NCI-H1694 treated with DMSO at 0.1 percent for 48 hours (cell line): Measurements from ENCODE around the gene COL6A1.
"Not testable (repeated sequence)": the region's sequence is repeated elsewhere in the genome, so short reads cannot be mapped to it uniquely, and the experiment has no call there.

Experiments
- DNase-seq: peaks from one replicate; lab custom pipeline; 2025; lab: John Stamatoyannopoulos, UW

COL6A1 gene

DNA sequence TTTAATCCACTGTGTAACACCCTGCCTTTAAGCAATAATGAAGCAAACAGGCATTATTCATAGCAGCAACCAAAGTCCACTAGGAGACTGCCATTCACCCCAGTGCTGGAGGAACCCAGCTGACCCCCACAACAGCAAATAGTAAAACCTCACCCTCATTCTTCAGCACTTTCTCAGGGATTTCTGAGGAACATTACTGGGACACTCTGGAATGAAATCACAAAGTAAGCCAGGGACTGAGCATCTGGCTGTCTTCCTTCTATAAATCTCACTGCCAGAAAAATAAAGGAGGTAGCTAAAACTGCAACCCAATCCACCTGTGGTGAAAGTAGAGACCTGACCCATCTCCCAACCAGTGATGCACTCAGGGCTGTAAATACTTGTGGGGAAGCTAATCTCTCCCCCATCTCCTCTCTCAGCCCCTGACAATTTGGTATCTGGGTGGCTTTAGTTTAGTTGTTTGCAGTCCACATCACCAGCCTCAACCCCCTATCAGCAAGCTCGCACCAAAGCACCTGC lies 47.1 kb downstream of the COL6A1 start:
- no peak for DNase-seq

DNA sequence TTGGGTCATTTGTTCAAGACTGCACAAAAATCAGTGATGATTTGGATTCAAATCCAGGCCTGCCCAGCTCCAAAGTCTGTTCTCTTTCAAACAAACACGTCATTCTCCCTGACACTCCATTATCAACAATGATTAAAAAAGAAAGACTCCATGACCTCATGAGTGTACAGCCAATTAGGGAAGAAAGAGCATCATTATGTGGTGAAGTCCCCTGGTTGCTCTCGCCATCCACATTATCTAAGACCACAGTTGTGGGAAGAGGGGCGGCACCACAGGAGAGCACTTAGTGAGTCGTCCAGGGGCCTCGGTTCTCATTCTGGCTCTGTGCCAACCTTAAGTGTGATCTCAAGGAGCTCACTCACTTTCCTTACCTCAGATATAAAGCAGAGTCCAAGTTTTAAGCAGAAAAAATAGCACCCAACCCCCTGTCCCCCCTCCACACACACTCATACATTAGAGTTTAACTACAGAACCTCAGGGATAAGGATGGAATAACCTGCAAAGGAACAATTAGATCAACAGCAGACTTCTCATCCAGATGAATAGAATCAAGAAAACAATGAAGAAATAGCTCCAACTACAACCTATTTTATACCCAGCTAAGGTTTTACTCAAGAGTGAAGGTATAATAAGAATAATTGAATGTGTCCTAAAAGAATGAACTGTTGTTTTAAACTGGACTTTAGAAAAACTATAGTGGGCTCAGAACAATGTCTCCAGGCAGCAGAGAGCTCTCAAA lies 47.8 kb downstream of the COL6A1 start:
- no peak for DNase-seq

- no peak for DNase-seq
Measured at GRCh38 chr21:46031484-46031883, 49.9 kb downstream of the COL6A1 start.

DNA sequence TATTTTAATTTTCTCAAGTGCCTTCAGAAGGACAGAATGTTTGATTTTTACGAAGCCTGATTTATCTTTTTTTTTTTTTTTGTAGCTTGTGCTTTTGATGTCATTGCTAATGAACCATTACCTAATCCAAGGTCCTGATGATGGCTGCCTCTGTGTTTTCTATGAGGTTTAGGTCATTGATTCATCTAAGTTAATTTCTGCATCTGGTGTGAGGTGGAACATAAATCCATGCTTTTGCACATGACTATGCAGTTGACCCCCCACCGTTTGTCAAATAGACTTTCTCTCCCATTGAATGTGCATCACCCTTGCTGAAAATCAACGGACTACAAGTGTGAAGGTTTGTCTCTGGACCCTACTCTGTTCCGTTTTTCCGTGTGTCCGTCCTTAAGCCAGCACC lies 50.5 kb downstream of the COL6A1 start:
- DNase-seq, result no peak

DNA sequence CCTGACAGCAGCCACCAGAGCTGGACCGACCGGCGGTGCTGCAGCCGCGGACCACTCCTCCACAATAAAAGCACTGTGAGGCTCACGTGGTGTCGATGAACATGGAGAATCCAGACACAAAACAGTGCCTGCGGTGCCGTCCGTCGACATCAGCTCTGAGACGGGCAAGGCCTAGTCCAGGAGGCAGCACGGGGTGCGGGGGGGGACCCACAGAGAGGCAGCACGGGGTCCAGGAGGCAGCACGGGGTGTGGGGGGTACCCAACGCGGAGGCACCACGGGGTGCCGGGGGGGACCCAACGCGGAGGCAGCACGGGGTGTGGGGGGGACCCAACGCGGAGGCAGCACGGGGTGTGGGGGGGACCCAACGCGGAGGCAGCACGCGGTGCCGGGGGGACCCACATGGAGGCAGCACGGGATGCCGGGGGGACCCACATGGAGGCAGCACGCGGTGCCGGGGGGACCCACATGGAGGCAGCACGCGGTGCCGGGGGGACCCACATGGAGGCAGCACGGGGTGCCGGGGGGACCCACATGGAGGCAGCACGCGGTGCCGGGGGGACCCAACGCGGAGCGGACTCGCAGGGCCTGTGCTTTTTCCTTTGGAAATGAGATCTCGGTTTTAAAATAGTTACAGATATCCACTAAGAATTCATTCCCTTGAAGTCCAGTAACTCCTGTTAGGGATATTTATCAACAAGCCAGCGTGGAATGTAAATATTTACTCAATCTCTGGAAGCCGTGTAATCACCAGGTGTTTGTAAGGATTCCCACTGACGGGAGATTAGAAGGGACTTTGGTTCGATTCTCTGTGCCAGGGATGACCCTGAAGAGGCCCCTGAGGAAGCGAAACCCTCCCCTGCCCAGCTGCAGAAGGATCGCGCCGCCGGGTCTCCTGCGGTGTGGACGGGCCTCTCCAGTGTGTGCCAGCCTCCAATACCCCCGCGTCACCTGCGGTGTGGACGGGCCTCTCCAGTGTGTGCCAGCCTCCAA lies 52.1 kb downstream of the COL6A1 start:
- DNase-seq, result no peak

GRCh38 chr21:46035809-46036695 lies 54.5 kb downstream of the COL6A1 start:
- no peak for DNase-seq

GRCh38 chr21:46036696-46037330 lies 55.2 kb downstream of the COL6A1 start:
- DNase-seq, result no peak

DNA sequence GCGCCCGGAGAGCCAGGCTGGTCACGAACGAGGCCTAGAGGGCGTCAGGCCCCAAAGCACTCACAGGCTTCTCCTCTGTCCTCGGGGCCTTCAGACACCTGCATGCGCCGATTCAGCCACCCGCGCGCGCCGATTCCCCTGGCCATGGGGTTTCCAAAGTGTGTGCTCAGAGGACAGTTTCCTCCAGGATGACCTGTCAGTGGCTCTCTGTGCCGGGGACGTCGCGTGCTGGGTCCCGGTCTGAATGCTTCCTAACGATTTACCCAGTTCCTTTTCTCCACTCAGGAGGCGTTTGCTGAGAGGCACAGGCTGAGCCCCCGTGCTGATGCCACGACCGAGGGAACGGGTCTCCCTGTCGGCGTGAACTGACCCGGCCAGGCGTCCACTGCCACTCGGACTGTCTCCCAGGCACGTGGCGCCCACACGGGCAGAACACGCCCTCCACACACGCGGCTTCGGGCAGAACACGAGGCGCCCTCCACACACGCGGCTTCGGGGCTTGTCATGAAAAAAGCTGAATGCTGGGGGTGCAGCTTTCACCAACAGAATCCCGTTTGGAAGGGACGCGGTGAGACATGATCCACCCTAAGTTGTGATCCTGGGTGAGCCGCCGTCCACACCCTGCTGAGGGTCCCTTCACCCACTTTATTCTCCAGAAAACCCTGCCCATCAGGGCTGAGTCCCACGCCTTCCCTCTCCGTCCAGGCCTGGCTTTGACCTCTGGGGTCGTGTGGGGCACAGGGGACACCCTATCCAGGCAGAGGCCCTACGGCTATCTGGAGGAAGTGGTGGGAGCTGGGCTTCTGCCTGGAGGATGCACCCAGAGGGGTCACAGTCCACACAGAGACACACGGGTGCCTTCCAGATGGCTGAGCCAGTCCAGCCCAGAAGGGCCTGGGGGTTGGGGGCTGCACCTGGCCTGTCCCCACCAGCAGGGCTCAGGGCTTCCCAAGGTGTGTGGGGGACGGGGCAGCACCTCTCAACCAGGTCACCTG lies 56.1 kb downstream of the COL6A1 start:
- DNase-seq, result no peak

- no peak for DNase-seq
Measured at GRCh38 chr21:46038341-46038829, 56.8 kb downstream of the COL6A1 start.

GRCh38 chr21:46038871-46039397 lies 57.4 kb downstream of the COL6A1 start:
- DNase-seq, result no peak

GRCh38 chr21:46039891-46040660 lies 58.5 kb downstream of the COL6A1 start:
- no peak for DNase-seq

- DNase-seq, result no peak
Measured at GRCh38 chr21:46040707-46041106, 59.1 kb downstream of the COL6A1 start.

- DNase-seq, result no peak
Measured at GRCh38 chr21:46041183-46041582, 59.6 kb downstream of the COL6A1 start.

- DNase-seq, result no peak
Measured at GRCh38 chr21:46045154-46045553, 63.6 kb downstream of the COL6A1 start.

DNA sequence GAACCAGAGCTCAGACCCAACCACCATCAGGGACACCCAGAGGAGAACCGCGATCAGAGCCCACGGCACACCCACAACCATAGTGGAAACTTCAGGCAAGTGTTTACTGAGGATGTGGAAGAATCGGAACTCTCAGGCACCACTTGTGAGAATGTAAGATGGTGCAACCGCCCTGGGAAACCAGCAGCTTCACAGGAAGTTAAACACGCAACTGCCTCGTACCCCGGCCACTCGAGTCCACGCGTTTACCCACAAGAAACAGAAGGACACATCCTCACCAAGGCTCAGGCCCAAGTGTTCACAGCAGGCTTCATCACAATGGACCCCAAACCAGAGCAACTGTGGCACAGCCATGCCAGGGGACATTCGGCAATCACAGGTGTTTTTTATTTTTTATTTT lies 64.9 kb downstream of the COL6A1 start:
- no peak for DNase-seq

GRCh38 chr21:46046906-46047305 lies 65.3 kb downstream of the COL6A1 start:
- not testable (repeated sequence) for DNase-seq

DNA sequence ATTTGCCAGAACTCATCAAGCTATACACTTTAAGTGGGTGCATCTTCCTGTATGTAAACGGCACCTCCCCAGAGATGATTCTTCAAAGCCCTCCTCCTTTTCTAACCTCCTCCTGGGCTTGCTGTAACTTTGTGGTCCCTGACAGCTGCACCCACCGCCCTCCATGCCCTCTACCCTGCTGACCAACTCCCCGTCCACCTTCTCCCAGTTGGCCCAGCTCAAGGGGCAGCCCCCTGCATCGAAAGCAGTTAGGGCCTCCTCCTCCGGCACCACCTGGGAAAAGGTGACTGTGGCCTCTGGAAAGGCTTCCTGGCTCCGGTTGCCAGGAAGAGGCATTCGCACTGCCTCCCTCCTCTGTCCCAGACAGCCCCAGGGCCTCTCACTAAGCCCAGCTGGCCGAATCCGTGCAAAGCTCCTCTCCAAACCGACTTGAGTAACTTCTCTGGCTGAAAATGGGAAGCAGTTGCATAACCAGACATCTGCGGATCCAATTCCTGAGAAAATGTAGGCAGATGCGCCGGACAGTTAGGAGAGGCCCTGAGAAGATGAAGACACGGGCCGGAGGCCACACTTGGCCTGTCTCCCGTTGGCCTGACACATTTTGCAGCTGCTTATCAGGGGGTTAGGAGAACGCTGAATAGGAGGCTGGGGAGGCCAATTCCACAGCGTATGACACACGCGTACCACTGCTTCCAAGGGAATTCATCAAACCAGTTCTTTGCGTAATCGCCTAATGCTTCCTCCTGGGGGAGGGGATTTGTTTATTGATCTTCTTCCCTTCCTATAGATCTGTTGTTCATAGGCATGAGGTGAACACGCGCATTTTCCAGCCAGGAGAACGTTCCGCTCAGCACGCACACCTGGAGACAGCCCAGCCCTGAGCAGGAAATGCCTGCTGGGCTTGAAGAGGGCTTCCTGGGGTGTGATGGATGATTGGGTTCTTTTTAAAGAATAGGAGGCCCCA lies 67.6 kb downstream of the COL6A1 start:
- no peak for DNase-seq
